AG04449 (cell line): ENCODE measurements around the gene PAX6.

Experiments used
- CTCF ChIA-PET: fragments of 350-600 bp; formaldehyde crosslinking; extraction: SDS; loops from one replicate; lab custom pipeline; 2021; ENCODE audit warnings: antibody characterized with exemption; lab: Yijun Ruan, JAX
- POLR2A ChIA-PET: fragments of 400-600, 350-600 bp; formaldehyde crosslinking; extraction: SDS; loops from one replicate; lab custom pipeline; 2020; ENCODE audit warnings: antibody characterized with exemption, inconsistent platforms; lab: Yijun Ruan, JAX
- DNase-seq: peaks from one replicate; pipeline ENCODE4 v3.0.0-alpha.2; 2010; ENCODE audit warnings: low read depth, low spot score
- H3K4me3 ChIP-seq: 2 replicates; pipeline ENCODE4 v1.5.1; 2011; ENCODE audit warnings: low read depth, mild to moderate bottlenecking, control low read depth, low read length
- TF ChIP-seq, protein P1 (sequence below): IDR thresholded peaks from one replicate; pipeline ENCODE4 v1.5.1; 2011; ENCODE audit warnings: mild to moderate bottlenecking, moderate library complexity, low read length, control low read depth, inconsistent platforms; ENCODE audit not compliant: insufficient read depth; ENCODE audit errors: missing control alignments

Gene PAX6

DNA sequence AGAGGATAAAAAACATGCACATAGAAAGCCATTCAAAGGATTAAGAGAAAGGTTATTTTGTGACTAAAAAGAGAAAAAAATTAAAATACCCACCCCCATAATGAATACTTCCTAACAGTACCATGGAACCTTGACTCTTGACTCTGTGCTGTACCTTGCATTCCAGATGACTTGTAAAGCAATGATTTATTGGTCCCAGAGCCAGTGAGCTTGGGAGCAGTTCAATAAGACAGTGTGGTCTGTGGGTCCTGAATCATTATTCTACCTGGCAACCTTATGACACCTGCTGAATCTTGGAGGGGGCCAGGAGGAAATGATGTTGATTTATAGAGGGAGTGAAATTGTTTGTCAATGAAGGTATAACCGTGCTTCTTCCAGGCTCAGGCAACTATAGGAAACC lies 34.2 kb upstream of the PAX6 start:
- ChIA-PET CTCF (no interaction called here), POLR2A (no interaction called here)
- DNase-seq: no peak
- no peak overlapping the region for H3K4me3 ChIP-seq
- TF ChIP-seq, protein P1, sequence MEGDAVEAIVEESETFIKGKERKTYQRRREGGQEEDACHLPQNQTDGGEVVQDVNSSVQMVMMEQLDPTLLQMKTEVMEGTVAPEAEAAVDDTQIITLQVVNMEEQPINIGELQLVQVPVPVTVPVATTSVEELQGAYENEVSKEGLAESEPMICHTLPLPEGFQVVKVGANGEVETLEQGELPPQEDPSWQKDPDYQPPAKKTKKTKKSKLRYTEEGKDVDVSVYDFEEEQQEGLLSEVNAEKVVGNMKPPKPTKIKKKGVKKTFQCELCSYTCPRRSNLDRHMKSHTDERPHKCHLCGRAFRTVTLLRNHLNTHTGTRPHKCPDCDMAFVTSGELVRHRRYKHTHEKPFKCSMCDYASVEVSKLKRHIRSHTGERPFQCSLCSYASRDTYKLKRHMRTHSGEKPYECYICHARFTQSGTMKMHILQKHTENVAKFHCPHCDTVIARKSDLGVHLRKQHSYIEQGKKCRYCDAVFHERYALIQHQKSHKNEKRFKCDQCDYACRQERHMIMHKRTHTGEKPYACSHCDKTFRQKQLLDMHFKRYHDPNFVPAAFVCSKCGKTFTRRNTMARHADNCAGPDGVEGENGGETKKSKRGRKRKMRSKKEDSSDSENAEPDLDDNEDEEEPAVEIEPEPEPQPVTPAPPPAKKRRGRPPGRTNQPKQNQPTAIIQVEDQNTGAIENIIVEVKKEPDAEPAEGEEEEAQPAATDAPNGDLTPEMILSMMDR: no peak

DNA sequence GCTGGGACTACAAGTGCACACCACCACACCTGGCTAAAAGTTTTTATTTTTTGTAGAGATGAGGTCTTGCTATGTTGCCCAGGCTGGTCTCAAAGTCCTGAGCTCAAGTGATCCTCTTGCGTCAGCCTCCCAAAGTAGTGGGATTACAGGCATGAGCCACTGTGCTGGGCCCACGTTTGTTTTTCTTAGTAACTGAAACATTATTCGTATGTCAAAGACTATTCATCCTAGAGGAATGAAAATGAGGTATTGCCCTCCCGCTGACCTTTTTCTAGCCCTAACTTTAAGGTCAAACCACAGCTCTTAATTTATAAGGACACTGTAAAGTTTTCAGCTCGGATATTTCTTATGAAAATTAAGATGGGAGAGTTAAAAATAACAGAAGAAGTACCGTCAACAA lies 33.2 kb upstream of the PAX6 start:
- TF ChIP-seq, protein P1: no peak
- DNase-seq: no peak
- ChIA-PET POLR2A (no interaction called here), CTCF (interaction anchor here (2.3 kb wide), 1 partner anchor 27 kb away, joined by 10 read pairs; no protein-coding TSS in a partner anchor)
- no peak overlapping the region for H3K4me3 ChIP-seq

DNA sequence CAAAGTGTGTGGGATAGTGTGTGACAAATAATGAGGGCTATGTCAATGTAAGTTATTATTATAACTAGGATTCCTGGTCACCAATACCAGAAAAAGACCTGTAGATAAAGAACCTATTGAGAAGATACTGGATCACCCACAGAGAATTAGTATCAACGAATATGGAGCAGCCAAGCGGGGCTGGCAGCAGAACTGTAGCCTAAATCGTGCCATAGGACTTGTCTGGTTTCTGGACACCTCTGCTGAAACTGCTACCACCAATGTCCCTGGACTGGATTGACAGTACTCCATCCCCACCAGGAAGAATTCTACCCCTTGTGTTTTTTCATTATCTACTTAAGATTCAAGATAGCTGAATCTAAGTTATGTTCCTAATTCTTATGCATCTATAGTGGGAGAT lies 30.3 kb upstream of the PAX6 start:
- H3K4me3 ChIP-seq: no peak overlapping the region
- POLR2A ChIA-PET: no interaction called here
- CTCF ChIA-PET: interaction anchor here (0.8 kb wide), 1 partner anchor 12 kb away, joined by 4 read pairs; no protein-coding TSS in a partner anchor
- no peak for DNase-seq
- TF ChIP-seq, protein P1: no peak

DNA sequence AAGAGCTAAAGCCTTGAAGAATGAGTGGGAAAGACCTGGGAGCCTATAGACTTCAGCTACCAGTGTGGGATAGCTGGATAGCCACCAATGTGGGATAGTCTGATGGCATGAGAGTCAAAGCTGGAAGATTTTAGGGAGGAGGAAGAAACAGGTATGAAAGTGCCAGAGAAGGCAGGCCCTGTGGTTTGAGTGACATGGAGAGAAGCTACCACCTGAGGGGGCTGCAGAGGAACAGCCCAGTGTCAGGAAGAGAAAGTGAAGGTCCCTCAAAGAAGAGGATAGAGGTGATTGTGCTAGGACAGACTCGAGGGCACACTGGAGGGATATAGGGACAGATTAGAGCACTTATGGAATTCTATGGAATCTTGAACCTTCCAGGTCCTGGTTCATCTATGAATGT lies 23.1 kb upstream of the PAX6 start:
- ChIA-PET CTCF (no interaction called here), POLR2A (no interaction called here)
- no peak overlapping the region for H3K4me3 ChIP-seq
- no peak for DNase-seq
- TF ChIP-seq, protein P1: no peak

DNA sequence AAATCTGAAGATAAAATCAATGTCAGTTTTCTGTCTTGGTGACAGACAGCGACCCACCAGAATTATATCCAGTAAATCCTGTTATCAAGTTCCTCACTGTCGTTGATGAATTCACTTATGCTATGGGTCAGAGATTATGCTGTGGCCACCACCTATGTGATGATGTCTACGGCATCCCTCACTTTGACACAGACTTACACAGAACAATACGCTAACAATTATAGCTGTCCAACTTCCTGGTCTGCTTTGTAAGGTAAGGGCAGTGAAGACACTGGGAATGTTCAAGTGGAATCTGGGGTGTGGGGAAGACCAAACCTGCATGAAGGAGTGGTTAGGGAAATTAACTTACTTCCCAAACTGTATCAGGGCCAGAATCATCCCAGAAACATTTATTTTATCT lies 19.3 kb upstream of the PAX6 start:
- no peak for DNase-seq
- ChIA-PET CTCF (no interaction called here), POLR2A (no interaction called here)
- TF ChIP-seq, protein P1: no peak
- H3K4me3 ChIP-seq: no peak overlapping the region

DNA sequence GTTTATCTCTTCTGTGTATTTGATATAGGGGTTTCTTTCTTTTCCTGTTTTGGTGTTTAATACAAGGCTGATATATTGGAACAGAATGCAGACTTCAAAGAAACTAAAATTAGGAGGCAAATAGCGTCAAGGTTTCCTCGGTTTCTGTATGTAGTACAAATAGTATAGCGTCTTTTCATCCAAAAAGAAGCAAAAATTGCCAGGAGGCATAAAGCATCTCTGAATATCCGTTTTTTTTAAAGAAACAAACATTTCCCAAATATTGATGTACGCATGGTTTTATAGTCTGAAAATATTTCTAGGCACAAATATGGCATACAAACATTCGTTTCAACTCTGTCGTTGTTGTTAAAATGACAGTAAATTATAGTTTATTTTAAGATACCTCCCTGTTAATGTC lies 17.1 kb upstream of the PAX6 start:
- DNase-seq: no peak
- H3K4me3 ChIP-seq: no peak overlapping the region
- TF ChIP-seq, protein P1: no peak
- CTCF ChIA-PET: no interaction called here
- POLR2A ChIA-PET: no interaction called here
